ENCODE measurements around the gene ZNF524.

The ZNF524 gene

GRCh38 chr19:55617426-55617825, 17.3 kb downstream of the ZNF524 start:
- DNase-seq (ENCODE audit: extremely low spot score): no peak
- CTCF ChIA-PET: interaction anchor here (0.8 kb wide), 1 partner anchor 11 kb away, joined by 3 read pairs; the partner anchor contains the start of gene ZNF865
- POLR2A ChIA-PET: interaction anchor here (0.7 kb wide), 1 partner anchor 214 kb away, joined by 3 read pairs; no protein-coding TSS in a partner anchor
- TF ChIP-seq ZNF384 (IDR thresholded peaks at IDR 0.05) (no peak), LEF1 (IDR thresholded peaks at IDR 0.05; ENCODE audit: borderline replicate concordance) (no peak), TARDBP (IDR thresholded peaks at IDR 0.05) (no peak), FOXK2 (IDR thresholded peaks at IDR 0.05) (no peak), SP1 (IDR thresholded peaks at IDR 0.05) (no peak), FOXA1 (IDR thresholded peaks at IDR 0.05) (no peak), PKNOX1 (IDR thresholded peaks at IDR 0.05) (no peak), ELF4 (IDR thresholded peaks at IDR 0.05) (no peak), ARNT (IDR thresholded peaks at IDR 0.05) (no peak), FOXM1 (IDR thresholded peaks at IDR 0.05; ENCODE audit: borderline replicate concordance) (no peak), BHLHE40 (IDR thresholded peaks at IDR 0.05; ENCODE audit: borderline replicate concordance) (no peak)

GRCh38 chr19:55618426-55618825, 18.3 kb downstream of the ZNF524 start:
- no peak for TF ChIP-seq TARDBP (IDR thresholded peaks at IDR 0.05)
- TF ChIP-seq FOXA1 (IDR thresholded peaks at IDR 0.05): no peak
- TF ChIP-seq FOXM1 (IDR thresholded peaks at IDR 0.05; ENCODE audit: borderline replicate concordance): no peak
- no peak for TF ChIP-seq ELF4 (IDR thresholded peaks at IDR 0.05)
- no peak for TF ChIP-seq SUZ12 (IDR thresholded peaks at IDR 0.05)
- no peak for TF ChIP-seq L3MBTL2 (conservative IDR thresholded peaks at IDR 0.05)
- CTCF ChIA-PET: no interaction called here

GRCh38 chr19:55619286-55619685, 19.2 kb downstream of the ZNF524 start:
- ChIA-PET CTCF (interaction anchor here (1.0 kb wide), 1 partner anchor 12 kb away, joined by 4 read pairs; no protein-coding TSS in a partner anchor), POLR2A (interaction anchor here (2.3 kb wide), 1 partner anchor 14 kb away, joined by 14 read pairs; the partner anchor contains the start of gene ZNF865)
- DNase-seq (ENCODE audit: extremely low spot score): no peak
- TF ChIP-seq HDGF (IDR thresholded peaks at IDR 0.05; ENCODE audit: borderline replicate concordance): no peak
- TF ChIP-seq BHLHE40 (IDR thresholded peaks at IDR 0.05; ENCODE audit: borderline replicate concordance): no peak
- no peak for TF ChIP-seq ELF4 (IDR thresholded peaks at IDR 0.05)
- TF ChIP-seq PKNOX1 (IDR thresholded peaks at IDR 0.05): no peak
- no peak for TF ChIP-seq FOXA1 (IDR thresholded peaks at IDR 0.05)
- TF ChIP-seq TARDBP (IDR thresholded peaks at IDR 0.05): no peak
- no peak for TF ChIP-seq ARNT (IDR thresholded peaks at IDR 0.05)
- no peak for TF ChIP-seq CTBP1 (IDR thresholded peaks at IDR 0.05; ENCODE audit: borderline replicate concordance)
- no peak for TF ChIP-seq NFRKB (IDR thresholded peaks at IDR 0.05)
- TF ChIP-seq L3MBTL2 (conservative IDR thresholded peaks at IDR 0.05): no peak
- TF ChIP-seq FOXK2 (IDR thresholded peaks at IDR 0.05): no peak
- no peak for TF ChIP-seq SP1 (IDR thresholded peaks at IDR 0.05)
- no peak for TF ChIP-seq FOXM1 (IDR thresholded peaks at IDR 0.05; ENCODE audit: borderline replicate concordance)

More at GRCh38 chr19:55618426-55618825, 18.3 kb downstream of the ZNF524 start:
- POLR2A ChIA-PET: interaction anchor here (2.3 kb wide), 1 partner anchor 13 kb away, joined by 14 read pairs; the partner anchor contains the start of gene ZNF865
- DNase-seq (ENCODE audit: extremely low spot score): no peak

GRCh38 chr19:55620410-55621204, 20.5 kb downstream of the ZNF524 start:
- TF ChIP-seq ZNF384 (IDR thresholded peaks at IDR 0.05): no peak
- no peak for TF ChIP-seq FOXA1 (IDR thresholded peaks at IDR 0.05)
- no peak for TF ChIP-seq LEF1 (IDR thresholded peaks at IDR 0.05; ENCODE audit: borderline replicate concordance)
- no peak for TF ChIP-seq FOXK2 (IDR thresholded peaks at IDR 0.05)
- no peak for TF ChIP-seq HDGF (IDR thresholded peaks at IDR 0.05; ENCODE audit: borderline replicate concordance)
- ChIA-PET POLR2A (interaction anchor here (0.9 kb wide), 1 partner anchor 11 kb away, joined by 3 read pairs; no protein-coding TSS in a partner anchor), CTCF (no interaction called here)
- no peak for DNase-seq (ENCODE audit: extremely low spot score)

- CTCF ChIA-PET: no interaction called here
- TF ChIP-seq FOXK2 (IDR thresholded peaks at IDR 0.05): no peak
- no peak for TF ChIP-seq FOXA1 (IDR thresholded peaks at IDR 0.05)
- POLR2A ChIA-PET: no interaction called here
- no peak for DNase-seq (ENCODE audit: extremely low spot score)
These were observed 21.2 kb downstream of the ZNF524 start for GRCh38 chr19:55621205-55621672.

- TF ChIP-seq BHLHE40 (IDR thresholded peaks at IDR 0.05; ENCODE audit: borderline replicate concordance): no peak
- DNase-seq (ENCODE audit: extremely low spot score): no peak
- ChIA-PET CTCF (no interaction called here), POLR2A (no interaction called here)
These were observed 21.7 kb downstream of the ZNF524 start for GRCh38 chr19:55621673-55622231.

GRCh38 chr19:55622242-55622969, 22.3 kb downstream of the ZNF524 start:
- ChIA-PET CTCF (no interaction called here), POLR2A (no interaction called here)
- TF ChIP-seq ELF4 (IDR thresholded peaks at IDR 0.05) (no peak), FOXK2 (IDR thresholded peaks at IDR 0.05) (no peak), BHLHE40 (IDR thresholded peaks at IDR 0.05; ENCODE audit: borderline replicate concordance) (no peak), CTBP1 (IDR thresholded peaks at IDR 0.05; ENCODE audit: borderline replicate concordance) (no peak), HDGF (IDR thresholded peaks at IDR 0.05; ENCODE audit: borderline replicate concordance) (no peak), SP1 (IDR thresholded peaks at IDR 0.05) (no peak), PKNOX1 (IDR thresholded peaks at IDR 0.05) (no peak), SUZ12 (IDR thresholded peaks at IDR 0.05) (no peak), NFRKB (IDR thresholded peaks at IDR 0.05) (no peak), FOXM1 (IDR thresholded peaks at IDR 0.05; ENCODE audit: borderline replicate concordance) (no peak), ZNF384 (IDR thresholded peaks at IDR 0.05) (no peak), LEF1 (IDR thresholded peaks at IDR 0.05; ENCODE audit: borderline replicate concordance) (no peak), ARNT (IDR thresholded peaks at IDR 0.05) (no peak), TARDBP (IDR thresholded peaks at IDR 0.05) (no peak), FOXA1 (IDR thresholded peaks at IDR 0.05) (no peak), L3MBTL2 (conservative IDR thresholded peaks at IDR 0.05) (no peak)
- no peak for DNase-seq (ENCODE audit: extremely low spot score)

All from HEK293T (cell line).